Measurements from ENCODE around the gene COX15.

COX15 gene

DNA sequence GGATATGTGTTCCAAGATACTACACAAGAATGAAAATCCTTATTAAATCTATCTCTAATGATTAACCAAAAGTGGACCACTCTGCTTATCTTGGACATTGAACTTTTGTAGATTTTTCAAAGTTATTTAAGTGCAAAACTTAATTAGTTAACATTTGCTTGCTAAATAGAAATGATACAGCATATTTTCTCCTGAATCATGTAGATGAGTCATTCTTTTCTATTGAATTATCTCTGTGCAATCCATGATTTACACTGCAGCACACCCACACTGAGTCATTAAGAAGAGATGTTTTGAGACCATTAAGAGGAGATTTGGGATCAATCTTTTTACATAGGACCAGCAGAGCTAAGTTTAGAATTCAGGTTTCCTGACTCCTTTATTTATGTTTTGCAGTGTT, 43.9 kb upstream of the COX15 start:
- Histone ChIP-seq H2AFZ (ENCODE audit: low read length) (no peak overlapping the region), H3K27me3 (ENCODE audit: insufficient read depth, low read length, poor library complexity, severe bottlenecking) (no peaks in the 10 kb centered on the region), H4K20me1 (ENCODE audit: insufficient read depth, low read length, poor library complexity, severe bottlenecking) (no peaks in the 10 kb centered on the region), H3K4me3 (ENCODE audit: low read length, poor library complexity, severe bottlenecking) (no peak overlapping the region), H3K9ac (ENCODE audit: low read depth, low read length, poor library complexity, severe bottlenecking) (no peak overlapping the region), H3K36me3 (ENCODE audit: insufficient read depth, low read length) (no peaks in the 10 kb centered on the region), H3F3A (ENCODE audit: low read depth) (no peaks in the 10 kb centered on the region), H3K79me2 (ENCODE audit: insufficient read depth, low read length) (no peaks in the 10 kb centered on the region), H3K9me3 (ENCODE audit: insufficient read depth, low read depth, low read length) (no peaks in the 10 kb centered on the region), H3K4me1 (ENCODE audit: insufficient read depth, low read length, poor library complexity, severe bottlenecking) (peaks cover 13% of the 10 kb centered on the region), H3K9me2 (replicated peaks; ENCODE audit: low read depth, low read length) (no peaks in the 10 kb centered on the region), H3K4me2 (ENCODE audit: low read depth, low read length, poor library complexity, severe bottlenecking) (no peak overlapping the region)
- TF ChIP-seq EZH2phosphoT487 (IDR thresholded peaks at IDR 0.05; ENCODE audit: borderline replicate concordance): no peak
- TF ChIP-seq, protein P1, sequence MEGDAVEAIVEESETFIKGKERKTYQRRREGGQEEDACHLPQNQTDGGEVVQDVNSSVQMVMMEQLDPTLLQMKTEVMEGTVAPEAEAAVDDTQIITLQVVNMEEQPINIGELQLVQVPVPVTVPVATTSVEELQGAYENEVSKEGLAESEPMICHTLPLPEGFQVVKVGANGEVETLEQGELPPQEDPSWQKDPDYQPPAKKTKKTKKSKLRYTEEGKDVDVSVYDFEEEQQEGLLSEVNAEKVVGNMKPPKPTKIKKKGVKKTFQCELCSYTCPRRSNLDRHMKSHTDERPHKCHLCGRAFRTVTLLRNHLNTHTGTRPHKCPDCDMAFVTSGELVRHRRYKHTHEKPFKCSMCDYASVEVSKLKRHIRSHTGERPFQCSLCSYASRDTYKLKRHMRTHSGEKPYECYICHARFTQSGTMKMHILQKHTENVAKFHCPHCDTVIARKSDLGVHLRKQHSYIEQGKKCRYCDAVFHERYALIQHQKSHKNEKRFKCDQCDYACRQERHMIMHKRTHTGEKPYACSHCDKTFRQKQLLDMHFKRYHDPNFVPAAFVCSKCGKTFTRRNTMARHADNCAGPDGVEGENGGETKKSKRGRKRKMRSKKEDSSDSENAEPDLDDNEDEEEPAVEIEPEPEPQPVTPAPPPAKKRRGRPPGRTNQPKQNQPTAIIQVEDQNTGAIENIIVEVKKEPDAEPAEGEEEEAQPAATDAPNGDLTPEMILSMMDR (conservative IDR thresholded peaks at IDR 0.05; ENCODE audit: low read length): no peak

DNA sequence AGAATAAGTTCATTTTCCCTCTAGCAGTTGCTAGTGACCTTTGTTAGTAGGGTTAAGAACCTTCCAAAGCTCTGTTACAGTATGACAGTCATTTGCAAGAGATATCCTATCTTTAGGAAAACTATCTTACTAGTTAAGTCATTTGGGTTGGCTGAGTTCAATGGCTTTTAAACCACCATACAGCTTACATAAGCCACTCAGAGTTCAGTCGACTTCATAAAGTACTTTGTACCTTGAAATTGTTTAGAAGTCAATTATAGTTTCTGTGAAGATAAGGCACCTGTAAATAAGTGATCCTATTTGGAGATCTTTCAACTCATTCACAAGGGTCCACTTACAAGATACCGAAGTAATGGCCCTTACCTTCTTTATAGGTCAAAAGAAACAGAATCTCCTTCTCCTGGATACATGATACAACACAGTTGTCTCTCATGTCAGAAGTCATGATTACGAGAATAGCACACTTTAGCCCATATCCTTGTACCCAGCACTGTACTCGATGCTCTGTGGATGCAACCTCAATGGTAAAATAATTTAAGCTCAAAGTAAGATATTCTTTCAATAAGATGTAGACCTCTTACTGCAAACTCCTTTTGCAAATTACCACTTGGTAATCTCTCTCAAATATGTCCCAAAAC, 38.6 kb upstream of the COX15 start:
- H3K9ac ChIP-seq (ENCODE audit: low read depth, low read length, poor library complexity, severe bottlenecking): no peak overlapping the region
- no peaks in the 10 kb centered on the region for H3K27me3 ChIP-seq (ENCODE audit: insufficient read depth, low read length, poor library complexity, severe bottlenecking)
- no peaks in the 10 kb centered on the region for H3K36me3 ChIP-seq (ENCODE audit: insufficient read depth, low read length)
- H3K4me1 ChIP-seq (ENCODE audit: insufficient read depth, low read length, poor library complexity, severe bottlenecking): no peaks in the 10 kb centered on the region
- H3K4me2 ChIP-seq (ENCODE audit: low read depth, low read length, poor library complexity, severe bottlenecking): no peak overlapping the region
- no peaks in the 10 kb centered on the region for H3K9me2 ChIP-seq (replicated peaks; ENCODE audit: low read depth, low read length)
- H3K79me2 ChIP-seq (ENCODE audit: insufficient read depth, low read length): no peaks in the 10 kb centered on the region
- H3K9me3 ChIP-seq (ENCODE audit: insufficient read depth, low read depth, low read length): no peaks in the 10 kb centered on the region
- H2AFZ ChIP-seq (ENCODE audit: low read length): no peak overlapping the region
- H4K20me1 ChIP-seq (ENCODE audit: insufficient read depth, low read length, poor library complexity, severe bottlenecking): no peaks in the 10 kb centered on the region
- no peak for TF ChIP-seq EZH2phosphoT487 (IDR thresholded peaks at IDR 0.05; ENCODE audit: borderline replicate concordance)
- no peaks in the 10 kb centered on the region for H3F3A ChIP-seq (ENCODE audit: low read depth)
- H3K4me3 ChIP-seq (ENCODE audit: low read length, poor library complexity, severe bottlenecking): no peak overlapping the region

DNA sequence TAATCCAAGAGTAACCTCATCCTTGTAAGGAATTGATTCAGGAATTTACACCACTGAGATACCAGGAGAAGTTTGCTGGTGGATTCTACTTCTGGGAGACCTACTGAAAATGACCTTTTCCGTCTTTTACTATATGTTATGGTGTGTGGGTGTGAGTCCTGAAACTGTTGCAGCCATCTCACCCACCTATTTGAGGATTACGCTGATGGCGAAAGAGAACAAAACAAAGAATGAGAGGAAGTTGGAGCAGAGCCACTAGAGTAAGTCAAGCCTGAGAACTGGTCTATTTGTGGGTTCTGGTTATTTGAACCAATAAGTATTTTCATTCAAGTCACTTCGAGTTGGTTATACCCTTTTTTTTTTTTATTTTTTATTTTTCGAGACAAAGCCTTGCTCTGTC, 37.8 kb upstream of the COX15 start:
- Histone ChIP-seq H3K4me3 (ENCODE audit: low read length, poor library complexity, severe bottlenecking) (no peak overlapping the region), H3K9ac (ENCODE audit: low read depth, low read length, poor library complexity, severe bottlenecking) (no peak overlapping the region), H3K9me3 (ENCODE audit: insufficient read depth, low read depth, low read length) (no peaks in the 10 kb centered on the region), H3F3A (ENCODE audit: low read depth) (no peaks in the 10 kb centered on the region), H3K4me2 (ENCODE audit: low read depth, low read length, poor library complexity, severe bottlenecking) (no peak overlapping the region), H3K9me2 (replicated peaks; ENCODE audit: low read depth, low read length) (no peaks in the 10 kb centered on the region), H3K4me1 (ENCODE audit: insufficient read depth, low read length, poor library complexity, severe bottlenecking) (no peaks in the 10 kb centered on the region), H2AFZ (ENCODE audit: low read length) (no peak overlapping the region), H3K79me2 (ENCODE audit: insufficient read depth, low read length) (no peaks in the 10 kb centered on the region), H4K20me1 (ENCODE audit: insufficient read depth, low read length, poor library complexity, severe bottlenecking) (no peaks in the 10 kb centered on the region), H3K27me3 (ENCODE audit: insufficient read depth, low read length, poor library complexity, severe bottlenecking) (no peaks in the 10 kb centered on the region), H3K36me3 (ENCODE audit: insufficient read depth, low read length) (no peaks in the 10 kb centered on the region)
- TF ChIP-seq, protein P1 (conservative IDR thresholded peaks at IDR 0.05; ENCODE audit: low read length): no peak

DNA sequence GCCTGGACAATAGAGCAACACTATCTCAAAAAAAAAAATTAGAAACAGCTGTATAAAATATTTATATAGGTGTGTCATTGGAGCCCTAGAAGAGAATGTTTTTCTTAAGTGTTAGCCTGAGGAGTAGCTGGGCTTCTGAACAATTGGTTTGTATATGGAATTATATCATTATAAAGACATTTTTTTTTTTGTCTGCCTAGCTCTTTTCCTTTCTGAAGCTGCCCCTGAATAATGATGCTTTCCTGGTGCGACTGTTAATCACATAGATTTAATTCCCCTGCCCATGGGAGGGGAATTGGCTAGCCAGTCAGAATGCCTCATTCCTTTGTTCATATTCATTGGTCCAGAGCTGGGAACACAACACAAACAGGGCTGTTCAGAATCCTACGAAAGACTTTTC, 36.6 kb upstream of the COX15 start:
- Histone ChIP-seq H3K4me2 (ENCODE audit: low read depth, low read length, poor library complexity, severe bottlenecking) (no peak overlapping the region), H3K9me3 (ENCODE audit: insufficient read depth, low read depth, low read length) (no peaks in the 10 kb centered on the region), H3K9ac (ENCODE audit: low read depth, low read length, poor library complexity, severe bottlenecking) (no peak overlapping the region), H2AFZ (ENCODE audit: low read length) (no peak overlapping the region), H3K27me3 (ENCODE audit: insufficient read depth, low read length, poor library complexity, severe bottlenecking) (no peaks in the 10 kb centered on the region), H3K36me3 (ENCODE audit: insufficient read depth, low read length) (no peaks in the 10 kb centered on the region), H3K9me2 (replicated peaks; ENCODE audit: low read depth, low read length) (no peaks in the 10 kb centered on the region), H4K20me1 (ENCODE audit: insufficient read depth, low read length, poor library complexity, severe bottlenecking) (no peaks in the 10 kb centered on the region), H3K4me3 (ENCODE audit: low read length, poor library complexity, severe bottlenecking) (no peak overlapping the region), H3F3A (ENCODE audit: low read depth) (no peaks in the 10 kb centered on the region), H3K4me1 (ENCODE audit: insufficient read depth, low read length, poor library complexity, severe bottlenecking) (no peaks in the 10 kb centered on the region), H3K79me2 (ENCODE audit: insufficient read depth, low read length) (no peaks in the 10 kb centered on the region)
- TF ChIP-seq, protein P1 (conservative IDR thresholded peaks at IDR 0.05; ENCODE audit: low read length): no peak
- TF ChIP-seq EZH2phosphoT487 (IDR thresholded peaks at IDR 0.05; ENCODE audit: borderline replicate concordance): no peak
